Calu3 (cell line): ENCODE results near the gene MYCBP. TPM values are rescaled to one million over a fixed set of nuclear protein-coding genes. Genes with fewer than 3 reads are reported as not detected.
"Not testable (repeated sequence)": the region's sequence is repeated elsewhere in the genome, so short reads cannot be mapped to it uniquely, and the experiment has no call there.

Source experiments
- BruUV-seq: library from RNA; stranded (reverse); fragments of 400-500 nt; replicated peaks from 2 replicates; lab custom pipeline; 2021; lab: Mats Ljungman, UMichigan
- CTCF ChIA-PET: fragments of 300-600 bp; sonication (Branson Sonifier 250); formaldehyde crosslinking; loops from one replicate; lab custom pipeline; 2022; ENCODE audit warnings: antibody characterized with exemption; lab: Charles Lee
- DNase-seq: peaks from one replicate; pipeline ENCODE4 v3.0.0; 2022
- H3K27ac Mint-ChIP-seq: one replicate; pipeline ENCODE4 v1.8.0; 2022; ENCODE audit warnings: mixed read lengths; ENCODE audit not compliant: unreplicated experiment
- H3K27me3 Mint-ChIP-seq: one replicate; pipeline ENCODE4 v1.8.0; 2022; ENCODE audit warnings: mixed read lengths; ENCODE audit not compliant: unreplicated experiment
- H3K36me3 Mint-ChIP-seq: one replicate; pipeline ENCODE4 v1.8.0; 2022; ENCODE audit warnings: mild to moderate bottlenecking, moderate library complexity, mixed read lengths; ENCODE audit not compliant: insufficient read depth, unreplicated experiment
- H3K4me1 Mint-ChIP-seq: one replicate; pipeline ENCODE4 v1.8.0; 2022; ENCODE audit warnings: mild to moderate bottlenecking, low read depth, mixed read lengths; ENCODE audit not compliant: unreplicated experiment
- H3K4me3 Mint-ChIP-seq: one replicate; pipeline ENCODE4 v1.8.0; 2022; ENCODE audit warnings: mild to moderate bottlenecking, low read depth, moderate library complexity, mixed read lengths; ENCODE audit not compliant: unreplicated experiment
- H3K9me3 Mint-ChIP-seq: one replicate; pipeline ENCODE4 v1.8.0; 2022; ENCODE audit warnings: low read depth, mixed read lengths; ENCODE audit not compliant: unreplicated experiment
- intact Hi-C: fragments of 100-400 bp; cut with micrococcal nuclease; formaldehyde crosslinking; loops from one replicate; pipeline ENCODE4 v1.10.0; 2022; ENCODE audit not compliant: unreplicated experiment
- total RNA-seq: library from RNA; stranded (reverse); gene quantifications from 2 replicates; pipeline ENCODE4 v1.2.3, GENCODE V29; 2022
- TF ChIP-seq, protein P1 (sequence below): fragments of 200-600 bp; IDR thresholded peaks from one replicate; pipeline ENCODE4 v1.8.0; 2022; ENCODE audit warnings: antibody characterized with exemption; ENCODE audit not compliant: unreplicated experiment

Gene MYCBP
- total RNA-seq, 1 experiment from 2014 or later, result 25.9 TPM

DNA sequence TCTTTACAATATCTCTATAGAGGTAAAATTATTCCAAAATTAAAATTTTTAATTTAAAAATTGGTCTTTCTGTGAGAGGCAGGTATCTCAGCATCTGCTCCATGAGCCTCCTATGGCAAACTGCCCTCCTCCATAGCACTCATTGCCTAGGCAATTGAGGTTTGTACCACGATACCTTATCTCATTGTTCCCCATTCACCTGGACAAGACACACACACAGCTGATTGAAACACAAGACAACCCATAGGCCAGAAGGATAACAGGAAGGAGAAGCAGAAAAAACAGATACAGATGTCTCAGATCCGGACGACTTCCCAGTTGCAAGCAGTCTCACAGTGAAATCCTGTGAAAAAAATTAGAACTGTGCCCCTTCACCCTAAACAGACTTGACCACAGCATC is 44.2 kb upstream of the MYCBP start:
- TF ChIP-seq, protein P1, sequence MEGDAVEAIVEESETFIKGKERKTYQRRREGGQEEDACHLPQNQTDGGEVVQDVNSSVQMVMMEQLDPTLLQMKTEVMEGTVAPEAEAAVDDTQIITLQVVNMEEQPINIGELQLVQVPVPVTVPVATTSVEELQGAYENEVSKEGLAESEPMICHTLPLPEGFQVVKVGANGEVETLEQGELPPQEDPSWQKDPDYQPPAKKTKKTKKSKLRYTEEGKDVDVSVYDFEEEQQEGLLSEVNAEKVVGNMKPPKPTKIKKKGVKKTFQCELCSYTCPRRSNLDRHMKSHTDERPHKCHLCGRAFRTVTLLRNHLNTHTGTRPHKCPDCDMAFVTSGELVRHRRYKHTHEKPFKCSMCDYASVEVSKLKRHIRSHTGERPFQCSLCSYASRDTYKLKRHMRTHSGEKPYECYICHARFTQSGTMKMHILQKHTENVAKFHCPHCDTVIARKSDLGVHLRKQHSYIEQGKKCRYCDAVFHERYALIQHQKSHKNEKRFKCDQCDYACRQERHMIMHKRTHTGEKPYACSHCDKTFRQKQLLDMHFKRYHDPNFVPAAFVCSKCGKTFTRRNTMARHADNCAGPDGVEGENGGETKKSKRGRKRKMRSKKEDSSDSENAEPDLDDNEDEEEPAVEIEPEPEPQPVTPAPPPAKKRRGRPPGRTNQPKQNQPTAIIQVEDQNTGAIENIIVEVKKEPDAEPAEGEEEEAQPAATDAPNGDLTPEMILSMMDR, result no peak
- Mint-ChIP-seq H3K36me3 (no peaks in the 10 kb centered on the region), H3K27me3 (no peaks in the 10 kb centered on the region), H3K27ac (no peak overlapping the region), H3K4me1 (no peaks in the 10 kb centered on the region), H3K4me3 (no peak overlapping the region), H3K9me3 (no peaks in the 10 kb centered on the region)
- DNase-seq, result no peak
- no TSS peak for BruUV-seq
- intact Hi-C loops, result no loop called here
- CTCF ChIA-PET, result no interaction called here

DNA sequence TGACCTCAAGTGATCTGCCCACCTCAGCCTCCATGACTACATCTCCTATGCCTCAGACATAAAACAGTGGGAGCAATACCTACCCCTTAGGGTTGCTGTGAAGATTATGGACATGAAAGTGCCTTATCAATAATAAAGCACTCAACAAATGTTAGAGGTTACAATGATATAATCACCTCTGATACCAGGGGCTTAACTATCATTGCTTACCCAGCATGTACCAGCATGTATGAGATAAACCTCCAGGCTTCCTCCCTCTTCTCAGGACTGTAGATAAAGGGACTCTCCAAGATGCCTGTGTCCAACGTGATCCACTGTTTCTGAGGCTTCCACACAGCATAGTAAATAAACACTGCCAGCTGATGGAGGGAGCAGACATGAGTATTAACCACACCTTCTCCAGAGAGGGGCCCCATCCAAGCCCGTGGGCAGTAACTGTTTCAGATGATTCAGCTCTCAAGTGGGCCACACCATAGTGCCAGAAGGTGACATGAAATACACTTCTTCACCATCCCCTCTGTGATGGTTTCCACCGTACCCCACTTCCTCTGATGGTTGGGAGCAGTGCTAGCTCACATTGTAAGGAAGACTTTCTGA is 42.3 kb upstream of the MYCBP start:
- no peak overlapping the region for H3K27ac Mint-ChIP-seq
- no peak for DNase-seq
- H3K27me3 Mint-ChIP-seq, result no peaks in the 10 kb centered on the region
- intact Hi-C loops, result no loop called here
- H3K36me3 Mint-ChIP-seq, result no peaks in the 10 kb centered on the region
- no peaks in the 10 kb centered on the region for H3K4me1 Mint-ChIP-seq
- TF ChIP-seq, protein P1, result no peak
- H3K4me3 Mint-ChIP-seq, result no peak overlapping the region
- CTCF ChIA-PET, result no interaction called here
- no TSS peak for BruUV-seq
- no peaks in the 10 kb centered on the region for H3K9me3 Mint-ChIP-seq

DNA sequence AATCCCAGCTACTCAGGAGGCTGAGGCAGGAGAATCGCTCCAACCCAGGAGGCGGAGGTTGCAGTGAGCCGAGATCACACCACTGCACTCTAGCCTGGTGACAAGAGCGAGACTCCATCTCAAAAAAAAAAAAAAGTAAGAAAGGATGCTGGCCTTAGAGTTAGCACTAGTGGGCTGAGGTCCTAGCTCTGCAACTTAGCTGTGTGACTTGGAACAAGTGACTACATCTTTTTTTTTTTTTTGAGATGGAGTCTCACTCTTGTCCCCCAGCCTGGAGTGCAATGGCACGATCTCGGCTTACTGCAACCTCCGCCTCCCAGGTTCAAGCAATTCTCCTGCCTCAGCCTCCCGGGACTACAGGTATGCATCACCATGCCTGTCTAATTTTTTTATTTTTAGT is 41.8 kb upstream of the MYCBP start:
- H3K27ac Mint-ChIP-seq, intact Hi-C loops, H3K4me3 Mint-ChIP-seq, BruUV-seq, H3K36me3 Mint-ChIP-seq, H3K9me3 Mint-ChIP-seq, H3K27me3 Mint-ChIP-seq, DNase-seq, H3K4me1 Mint-ChIP-seq, CTCF ChIA-PET: not testable (repeated sequence)

DNA sequence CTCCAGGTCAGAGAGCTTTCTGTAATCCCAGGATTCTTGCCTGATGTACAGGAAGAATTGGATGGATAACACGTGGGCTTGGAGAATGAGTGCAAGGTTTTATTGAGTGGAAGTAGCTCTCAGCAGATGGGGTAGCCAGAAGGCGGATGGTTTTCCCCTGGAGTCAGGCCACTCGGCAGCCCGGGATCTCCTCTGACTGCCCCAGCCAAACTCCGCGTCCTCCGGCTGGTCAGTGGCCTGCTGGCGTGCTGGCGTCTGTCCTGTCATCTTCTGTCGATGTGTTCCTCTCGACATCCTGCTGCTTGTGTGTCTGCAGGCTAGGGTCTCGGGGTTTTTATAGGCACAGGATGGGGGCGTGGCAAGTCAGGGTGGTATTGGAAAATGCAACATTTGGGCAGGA is 35.7 kb upstream of the MYCBP start:
- CTCF ChIA-PET, result no interaction called here
- Mint-ChIP-seq H3K27me3 (no peaks in the 10 kb centered on the region), H3K36me3 (no peaks in the 10 kb centered on the region), H3K9me3 (no peaks in the 10 kb centered on the region), H3K4me3 (no peak overlapping the region), H3K27ac (no peak overlapping the region), H3K4me1 (no peaks in the 10 kb centered on the region)
- no TSS peak for BruUV-seq
- no peak for DNase-seq
- intact Hi-C loops, result no loop called here
- TF ChIP-seq, protein P1, result no peak

DNA sequence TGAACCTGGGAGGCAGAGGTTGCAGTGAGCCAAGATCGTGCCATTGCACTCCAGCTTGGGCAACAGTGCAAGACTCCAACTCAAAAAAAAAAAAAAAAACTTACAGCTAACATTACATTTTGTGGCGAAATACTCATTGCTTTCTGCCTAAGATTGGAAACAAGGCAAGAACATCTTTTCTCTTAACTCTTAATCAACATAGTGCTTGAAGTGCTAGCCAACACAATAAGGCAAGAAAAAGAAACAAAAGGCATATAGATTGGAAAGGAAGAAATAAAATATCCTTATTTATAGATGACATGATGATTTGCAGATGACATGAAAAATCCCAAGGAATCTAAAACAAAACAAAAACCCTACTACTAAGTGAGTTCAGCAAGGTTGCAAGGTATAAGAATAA is 32.8 kb upstream of the MYCBP start:
- Mint-ChIP-seq H3K27ac (no peak overlapping the region), H3K27me3 (no peaks in the 10 kb centered on the region), H3K9me3 (no peaks in the 10 kb centered on the region), H3K4me3 (no peak overlapping the region), H3K4me1 (no peaks in the 10 kb centered on the region), H3K36me3 (no peaks in the 10 kb centered on the region)
- no TSS peak for BruUV-seq
- TF ChIP-seq, protein P1, result no peak
- intact Hi-C loops, result no loop called here
- CTCF ChIA-PET, result interaction anchor here (0.7 kb wide), 2 partner anchors 157 to 677 kb away, joined by 7 read pairs; no protein-coding TSS in a partner anchor
- no peak for DNase-seq
